ENCODE data around the gene SLC44A2. TPM values are rescaled to one million over a fixed set of nuclear protein-coding genes. Genes with fewer than 3 reads are reported as not detected.

SLC44A2 gene
- total RNA-seq, 4 donors from 2014 or later: 34.3 to 51.7 (median 41.5) TPM

- Histone ChIP-seq H3K27ac (no peak overlapping the region), H3K4me3 (no peak overlapping the region), H3K4me1 (peaks cover 0 to 29% (median 14%) of the 10 kb centered on the region in 3 donors), H3K36me3 (no peaks in the 10 kb centered on the region), H3K27me3 (peaks cover 20% of the 10 kb centered on the region), H3K9me3 (no peaks in the 10 kb centered on the region)
- TF ChIP-seq POLR2AphosphoS5 (IDR thresholded peaks at IDR 0.05) (no peak), POLR2A (IDR thresholded peaks at IDR 0.05) (no peak), EP300 (IDR thresholded peaks at IDR 0.05) (no peak), CTCF (IDR thresholded peaks at IDR 0.05) (no peak)
- WGBS, 2 donors (ENCODE audit: low coverage in 1 of 2): 83 to 100% methylated on average over 1 to 3 of the region's 5 CpGs
- ATAC-seq: no peak
These were observed 25.2 kb upstream of the SLC44A2 start for GRCh38 chr19:10600149-10600548.

- peak overlapping the region in 3 of 4 donors; percentile 30 to 95 (median 91) for H3K27ac ChIP-seq
- peaks cover 0 to 32% (median 14%) of the 10 kb centered on the region in 3 donors for H3K4me1 ChIP-seq
- 22 to 50% methylated on average over 1 to 6 of the region's 7 CpGs for WGBS, 2 donors (ENCODE audit: low coverage in 1 of 2)
- peaks cover 11% of the 10 kb centered on the region for H3K27me3 ChIP-seq
- no peak for TF ChIP-seq POLR2A (IDR thresholded peaks at IDR 0.05)
- TF ChIP-seq POLR2AphosphoS5 (IDR thresholded peaks at IDR 0.05): no peak
- TF ChIP-seq EP300 (IDR thresholded peaks at IDR 0.05): no peak
- TF ChIP-seq CTCF (IDR thresholded peaks at IDR 0.05): no peak
- no peaks in the 10 kb centered on the region for H3K36me3 ChIP-seq
- H3K4me3 ChIP-seq: peak overlapping the region in 1 of 2 donors; percentile 99
- ATAC-seq: no peak
- no peaks in the 10 kb centered on the region for H3K9me3 ChIP-seq
These were observed 23.4 kb upstream of the SLC44A2 start for GRCh38 chr19:10601999-10602329.

- peak; percentile 98 for ATAC-seq
- 0% methylated on average over 5 to 6 of the region's 76 CpGs for WGBS, 2 donors (ENCODE audit: low coverage in 1 of 2)
- Histone ChIP-seq H3K36me3 (no peaks in the 10 kb centered on the region), H3K27ac (peak overlapping the region; percentile 65 to 95 (median 92)), H3K4me1 (peaks cover 0 to 32% (median 14%) of the 10 kb centered on the region in 3 donors), H3K4me3 (peak overlapping the region; percentile 79 to 99), H3K27me3 (peaks cover 9% of the 10 kb centered on the region), H3K9me3 (no peaks in the 10 kb centered on the region)
- TF ChIP-seq POLR2AphosphoS5 (IDR thresholded peaks at IDR 0.05) (peak; percentile 62), POLR2A (IDR thresholded peaks at IDR 0.05) (peak; percentile 38 to 47), CTCF (IDR thresholded peaks at IDR 0.05) (no peak), EP300 (IDR thresholded peaks at IDR 0.05) (no peak)
These were observed 22.8 kb upstream of the SLC44A2 start for GRCh38 chr19:10602330-10603083.

DNA sequence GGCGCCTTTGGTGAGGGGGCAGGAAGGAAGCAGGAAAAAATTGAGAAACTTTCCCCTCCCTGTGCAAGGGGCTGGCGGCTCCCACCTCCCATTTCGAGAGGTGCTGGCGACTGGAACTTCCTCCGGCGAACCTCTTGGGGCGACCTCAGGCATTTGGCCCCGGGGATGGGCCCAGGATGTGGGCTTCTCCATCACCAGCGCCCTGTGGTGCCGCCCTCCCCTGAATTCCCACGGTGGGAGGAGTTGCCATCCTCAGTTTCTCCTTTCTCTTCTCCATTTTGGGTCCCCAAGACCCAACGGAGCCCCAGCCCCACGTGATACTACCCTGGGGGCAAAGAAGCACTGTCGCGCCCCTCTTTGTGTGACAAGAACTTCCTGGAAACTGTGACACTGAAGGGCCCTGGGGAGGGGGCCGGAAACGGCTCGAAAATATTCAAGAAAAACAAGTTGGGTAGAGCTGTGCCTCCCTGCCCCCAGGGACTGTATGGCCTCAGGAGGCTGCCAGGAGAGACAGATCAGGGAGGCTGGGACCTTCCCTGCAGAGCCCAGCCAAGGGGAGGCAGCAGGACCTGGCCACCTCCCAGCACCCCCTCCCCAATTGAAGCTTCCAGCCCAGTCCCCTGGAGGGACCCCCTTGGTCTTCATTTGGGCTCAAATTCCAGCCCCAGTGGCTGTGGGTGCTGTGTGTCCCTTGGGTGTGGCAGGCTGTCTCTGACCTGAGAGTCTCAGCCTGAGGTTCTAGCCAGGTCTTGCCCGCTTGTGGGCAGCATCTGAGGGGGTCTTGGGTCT is 22.1 kb upstream of the SLC44A2 start:
- ATAC-seq: peak; percentile 8
- H3K27ac ChIP-seq: peak overlapping the region; percentile 65 to 95 (median 92)
- H3K4me1 ChIP-seq: peaks cover 0 to 32% (median 14%) of the 10 kb centered on the region in 3 donors
- WGBS, 2 donors (ENCODE audit: low coverage in 1 of 2): 0% methylated on average over 8 of the region's 19 CpGs; no CpG with 5 or more reads in 1 of the 2 donors
- peaks cover 2% of the 10 kb centered on the region for H3K27me3 ChIP-seq
- H3K4me3 ChIP-seq: peak overlapping the region; percentile 79 to 99
- H3K9me3 ChIP-seq: no peaks in the 10 kb centered on the region
- H3K36me3 ChIP-seq: no peaks in the 10 kb centered on the region
- TF ChIP-seq POLR2A (IDR thresholded peaks at IDR 0.05) (no peak), EP300 (IDR thresholded peaks at IDR 0.05) (no peak)

GRCh38 chr19:10603873-10604459 is 21.4 kb upstream of the SLC44A2 start:
- no peaks in the 10 kb centered on the region for H3K36me3 ChIP-seq
- peak overlapping the region in 1 of 2 donors; percentile 99 for H3K4me3 ChIP-seq
- no peak for TF ChIP-seq EP300 (IDR thresholded peaks at IDR 0.05)
- H3K27ac ChIP-seq: peak overlapping the region; percentile 65 to 95 (median 92)
- H3K9me3 ChIP-seq: no peaks in the 10 kb centered on the region
- H3K27me3 ChIP-seq: no peaks in the 10 kb centered on the region
- H3K4me1 ChIP-seq: peaks cover 0 to 32% (median 14%) of the 10 kb centered on the region in 3 donors
- no peak for ATAC-seq
- WGBS, 2 donors (ENCODE audit: low coverage in 1 of 2): 41 to 42% methylated on average over 4 to 5 of the region's 9 CpGs

Measured in gastroesophageal sphincter (tissue), 4 donors.